Neuronal stem cell (in vitro differentiated cells): ENCODE data around the gene RGL2.

Experiments
- DNase-seq: peaks from one replicate; pipeline ENCODE4 v3.0.0-alpha.2; 2013; ENCODE audit warnings: low spot score
- H2AFZ ChIP-seq: one replicate; pipeline ENCODE4 v1.6.1; 2013; ENCODE audit warnings: mild to moderate bottlenecking, low read length, inconsistent platforms
- H2AK5ac ChIP-seq: 2 replicates; pipeline ENCODE4 v1.6.1; 2013; ENCODE audit warnings: low read depth, mild to moderate bottlenecking, inconsistent platforms, low read length, moderate library complexity, mixed read lengths
- H2BK120ac ChIP-seq: 2 replicates; pipeline ENCODE4 v1.6.1; 2013; ENCODE audit warnings: low read depth, mild to moderate bottlenecking, inconsistent platforms, low read length, moderate library complexity, mixed read lengths
- H2BK12ac ChIP-seq: one replicate; pipeline ENCODE4 v1.6.1; 2013; ENCODE audit warnings: low read length, inconsistent platforms
- H2BK15ac ChIP-seq: 2 replicates; pipeline ENCODE4 v1.6.1; 2013; ENCODE audit warnings: mild to moderate bottlenecking, low read length, inconsistent platforms, mixed read lengths
- H2BK5ac ChIP-seq: one replicate; pipeline ENCODE4 v1.6.1; 2013; ENCODE audit warnings: inconsistent platforms, mild to moderate bottlenecking, low read length, moderate library complexity
- H3K14ac ChIP-seq: one replicate; pipeline ENCODE4 v1.6.1; 2013; ENCODE audit warnings: low read length, inconsistent platforms
- H3K18ac ChIP-seq: 2 replicates; pipeline ENCODE4 v1.6.1; 2013; ENCODE audit warnings: low read length, inconsistent platforms
- H3K23ac ChIP-seq: 2 replicates; pipeline ENCODE4 v1.6.1; 2013; ENCODE audit warnings: low read depth, mild to moderate bottlenecking, mixed read lengths, low read length, inconsistent platforms; ENCODE audit not compliant: poor library complexity
- H3K27ac ChIP-seq: replicated peaks from 3 replicates; pipeline ENCODE4 v1.5.1; 2013; ENCODE audit warnings: low read length, inconsistent platforms
- H3K27me3 ChIP-seq, 3 experiments: 2 replicates each; pipeline ENCODE4 v1.6.1; 2013; ENCODE audit warnings: low read length in 3 of 3, mild to moderate bottlenecking in 2 of 3, inconsistent platforms in 1 of 3, low read depth in 1 of 3, mixed read lengths in 1 of 3, moderate library complexity in 1 of 3; ENCODE audit not compliant: control insufficient read depth in 3 of 3, insufficient read depth in 3 of 3
- H3K36me3 ChIP-seq, 2 donors: replicated peaks in 1 of 2; 2 replicates each; pipeline ENCODE4 v1.6.1; 2013; ENCODE audit warnings: low read length in 2 of 2; ENCODE audit not compliant: control insufficient read depth in 2 of 2, insufficient read depth in 2 of 2
- H3K4ac ChIP-seq: 2 replicates; pipeline ENCODE4 v1.6.1; 2013; ENCODE audit warnings: inconsistent platforms, mild to moderate bottlenecking, low read length, moderate library complexity
- H3K4me1 ChIP-seq, 2 donors: 1 replicate in 1 of 2; 2 replicates in 1 of 2; pipeline ENCODE4 v1.6.1; 2013; ENCODE audit warnings: low read length in 2 of 2, low read depth in 1 of 2; ENCODE audit not compliant: control insufficient read depth in 2 of 2, insufficient read depth in 1 of 2
- H3K4me2 ChIP-seq: one replicate; pipeline ENCODE4 v1.6.1; 2013; ENCODE audit warnings: mild to moderate bottlenecking, low read length, inconsistent platforms; ENCODE audit not compliant: insufficient read depth, poor library complexity, severe bottlenecking
- H3K4me3 ChIP-seq, 2 donors: 2 replicates each; pipeline ENCODE4 v1.5.1; 2013; ENCODE audit warnings: low read length in 2 of 2, mild to moderate bottlenecking in 2 of 2, inconsistent platforms in 1 of 2, moderate library complexity in 1 of 2
- H3K79me1 ChIP-seq: one replicate; pipeline ENCODE4 v1.6.1; 2013; ENCODE audit warnings: low read depth, mild to moderate bottlenecking, inconsistent platforms, low read length, moderate library complexity
- H3K9ac ChIP-seq: one replicate; pipeline ENCODE4 v1.6.1; 2013; ENCODE audit warnings: mild to moderate bottlenecking, low read depth, low read length, inconsistent platforms; ENCODE audit not compliant: poor library complexity
- H3K9me3 ChIP-seq, 2 donors: replicated peaks in 1 of 2; 2 replicates each; pipeline versions ENCODE3 to v1.6.1; 2013; ENCODE audit warnings: low read length in 2 of 2, mild to moderate bottlenecking in 2 of 2, inconsistent platforms in 1 of 2, low read depth in 1 of 2, mixed read lengths in 1 of 2, moderate library complexity in 1 of 2; ENCODE audit not compliant: control insufficient read depth in 2 of 2, insufficient read depth in 1 of 2
- H4K8ac ChIP-seq: one replicate; pipeline ENCODE4 v1.6.1; 2013; ENCODE audit warnings: low read depth, mild to moderate bottlenecking, inconsistent platforms, low read length, moderate library complexity
- H4K91ac ChIP-seq: one replicate; pipeline ENCODE4 v1.6.1; 2013; ENCODE audit warnings: low read length, low read depth, mild to moderate bottlenecking, inconsistent platforms; ENCODE audit not compliant: poor library complexity
- WGBS, 2 donors: extraction: QIAGEN DNeasy Blood & Tissue Kit; methylation state at CpG; one replicate each; pipeline ENCODE4 v1.1.7; 2013; ENCODE audit warnings: missing lambda C conversion rate in 2 of 2, mixed read lengths in 1 of 2; ENCODE audit not compliant: insufficient read length in 2 of 2, insufficient replicate concordance in 1 of 2; ENCODE audit errors: extremely low coverage in 2 of 2; 5-methylcytosine and 5-hydroxymethylcytosine counted together

The RGL2 gene

DNA sequence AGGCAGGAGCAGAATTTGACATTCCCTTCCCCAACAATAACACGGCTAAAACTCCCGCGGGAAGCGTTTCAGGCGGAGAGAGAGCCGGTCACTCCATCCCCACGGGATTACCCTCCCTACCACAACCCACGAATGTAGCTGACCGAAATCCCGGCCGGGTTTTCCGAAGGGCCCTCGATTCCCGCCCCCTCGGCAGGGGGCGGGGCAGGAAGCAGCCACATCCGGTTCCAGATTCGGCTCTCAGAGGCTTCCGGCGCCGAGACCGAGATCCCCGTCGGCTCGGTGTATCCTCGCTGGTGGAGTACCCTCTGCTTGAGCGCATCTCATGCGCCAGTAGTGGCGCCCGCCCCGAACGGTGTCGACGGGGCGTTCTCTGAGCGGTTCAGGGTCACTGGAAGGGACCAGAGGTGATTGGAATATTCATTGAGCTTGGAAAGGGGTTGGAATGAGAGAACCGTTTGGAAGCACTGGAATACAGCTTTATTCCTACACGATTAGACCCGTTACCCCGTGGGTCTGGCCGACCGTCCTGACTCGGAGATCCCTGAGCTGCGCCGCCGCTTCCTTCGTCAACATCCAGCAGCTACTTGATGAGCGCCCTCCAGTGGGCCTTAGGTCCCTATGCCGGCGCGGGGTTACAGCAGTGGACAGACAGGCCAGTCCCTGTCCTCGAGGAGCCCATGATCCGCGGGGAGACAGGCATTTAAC, 649 bp upstream of the RGL2 start:
- Histone ChIP-seq H3K23ac (peak overlapping the region; percentile 94), H2BK120ac (no peak overlapping the region), H3K18ac (peak overlapping the region; percentile 99), H3K36me3 (peaks cover 7 to 48% of the 10 kb centered on the region in 2 donors), H3K79me1 (peaks cover 6% of the 10 kb centered on the region), H3K27me3 (no peaks in the 10 kb centered on the region), H2AFZ (peak overlapping the region; percentile 53), H3K9ac (peak overlapping the region; percentile 99), H4K8ac (no peak overlapping the region), H3K4me3 (peak overlapping the region; percentile 53 to 94), H3K4me2 (peak overlapping the region; percentile 99), H3K14ac (peak overlapping the region; percentile 97), H2AK5ac (peak overlapping the region; percentile 51), H2BK5ac (peak overlapping the region; percentile 96), H3K4me1 (peaks cover 5 to 6% of the 10 kb centered on the region in 2 donors), H2BK15ac (no peak overlapping the region), H3K27ac (peak overlapping the region; percentile 99), H2BK12ac (no peak overlapping the region), H4K91ac (no peak overlapping the region), H3K9me3 (no peaks in the 10 kb centered on the region), H3K4ac (no peak overlapping the region)
- peak; percentile 85 for DNase-seq
- no CpG with 5 or more reads among the region's 54 CpGs for WGBS, 2 donors

DNA sequence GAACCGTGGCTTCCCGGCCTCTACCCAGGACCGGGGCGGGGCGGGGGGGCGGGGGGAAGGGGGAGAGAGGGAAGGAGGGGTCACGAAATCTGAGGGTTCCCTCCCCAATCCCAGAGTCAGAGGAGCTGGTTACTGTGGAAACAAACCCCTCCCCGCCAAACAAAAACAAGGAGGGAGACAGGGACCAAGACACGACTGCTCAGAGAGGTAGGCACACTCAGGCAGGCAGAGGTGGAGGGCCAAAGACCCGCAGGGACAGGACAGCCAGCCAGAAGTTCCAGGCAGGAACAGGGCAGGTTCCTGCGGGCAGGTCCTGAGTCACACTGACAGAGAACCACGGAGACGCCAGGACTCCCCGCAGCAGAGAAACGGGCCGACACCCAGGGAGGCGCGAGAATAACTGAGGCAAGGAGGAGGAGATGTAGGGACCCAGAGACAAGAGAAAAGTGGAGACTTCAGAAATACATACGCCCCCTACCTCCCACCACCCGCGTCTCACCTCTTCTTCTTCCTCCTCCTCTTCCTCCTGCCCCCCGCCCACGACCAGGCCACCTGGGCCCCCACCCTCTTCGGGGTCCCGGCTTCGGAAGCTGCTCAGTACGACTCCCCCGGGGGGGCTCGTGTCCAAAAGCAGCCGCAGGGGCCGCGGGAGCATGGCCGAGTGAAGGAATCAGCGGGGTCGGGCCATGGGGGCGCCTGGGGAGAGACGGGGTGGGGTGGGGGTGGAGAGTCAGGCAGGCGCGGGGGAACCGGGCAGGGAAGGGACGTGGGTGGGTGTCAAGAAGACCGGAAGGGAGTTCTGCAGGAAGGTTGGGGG, 578 bp downstream of the RGL2 start:
- Histone ChIP-seq H3K9ac (peak overlapping the region; percentile 95), H3K23ac (peak overlapping the region; percentile 94), H3K4ac (no peak overlapping the region), H3K4me1 (peaks cover 5 to 6% of the 10 kb centered on the region in 2 donors), H3K14ac (no peak overlapping the region), H2AK5ac (peak overlapping the region; percentile 34), H2BK120ac (no peak overlapping the region), H3K79me1 (peaks cover 6% of the 10 kb centered on the region), H3K4me2 (peak overlapping the region; percentile 99), H3K36me3 (peaks cover 7 to 49% of the 10 kb centered on the region in 2 donors), H2BK15ac (peak overlapping the region; percentile 60), H3K27ac (peak overlapping the region; percentile 76), H4K91ac (no peak overlapping the region), H3K27me3 (no peaks in the 10 kb centered on the region), H3K9me3 (no peaks in the 10 kb centered on the region), H2BK12ac (no peak overlapping the region), H2BK5ac (peak overlapping the region; percentile 96), H2AFZ (peak overlapping the region; percentile 53), H3K4me3 (peak overlapping the region; percentile 53 to 94), H4K8ac (no peak overlapping the region), H3K18ac (peak overlapping the region; percentile 96)
- DNase-seq = peak; percentile 79
- WGBS, 2 donors = no CpG with 5 or more reads among the region's 42 CpGs

DNA sequence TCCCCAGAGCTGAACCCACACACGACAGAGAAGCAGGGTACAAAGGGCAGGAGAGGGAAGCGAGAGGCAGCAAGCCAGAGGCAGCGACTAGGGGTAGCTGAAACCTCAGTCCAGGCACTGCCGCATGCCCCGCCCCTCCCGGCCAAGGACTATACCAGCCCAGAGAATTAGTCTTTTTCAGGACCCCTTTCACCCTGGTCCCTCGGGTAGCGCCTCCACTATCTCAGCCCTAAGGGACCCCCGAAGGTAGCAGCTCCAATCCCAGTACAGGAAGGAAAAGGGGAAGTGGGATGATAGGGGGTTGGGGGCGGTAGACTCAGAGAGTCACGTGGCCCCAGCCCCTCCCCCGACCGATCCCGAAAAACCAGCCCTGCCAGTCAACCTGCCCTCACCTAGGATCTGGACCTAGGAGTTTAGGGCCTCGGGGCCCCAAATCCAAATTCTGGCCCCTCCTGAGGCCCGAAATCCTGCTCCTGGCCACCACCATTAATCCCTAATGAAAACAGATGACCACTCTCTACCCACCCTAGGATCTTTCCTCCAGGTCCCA, 1.3 kb downstream of the RGL2 start:
- H2AFZ ChIP-seq = peak overlapping the region; percentile 78
- H3K4me1 ChIP-seq = peaks cover 5 to 6% of the 10 kb centered on the region in 2 donors
- H2BK12ac ChIP-seq = peak overlapping the region; percentile 77
- H2BK5ac ChIP-seq = peak overlapping the region; percentile 83
- no peak overlapping the region for H4K91ac ChIP-seq
- no peak overlapping the region for H2BK120ac ChIP-seq
- peak overlapping the region; percentile 78 for H2AK5ac ChIP-seq
- peak overlapping the region; percentile 76 for H3K27ac ChIP-seq
- WGBS, 2 donors = no CpG with 5 or more reads among the region's 16 CpGs
- peak overlapping the region; percentile 53 for H4K8ac ChIP-seq
- peaks cover 6% of the 10 kb centered on the region for H3K79me1 ChIP-seq
- peak overlapping the region; percentile 55 for H3K4ac ChIP-seq
- no peak overlapping the region for H3K9ac ChIP-seq
- H3K4me2 ChIP-seq = peak overlapping the region; percentile 79
- H3K4me3 ChIP-seq = peak overlapping the region; percentile 53 to 78
- H3K14ac ChIP-seq = no peak overlapping the region
- H2BK15ac ChIP-seq = peak overlapping the region; percentile 93
- H3K36me3 ChIP-seq = peaks cover 8 to 52% of the 10 kb centered on the region in 2 donors
- no peaks in the 10 kb centered on the region for H3K27me3 ChIP-seq
- H3K23ac ChIP-seq = peak overlapping the region; percentile 5
- peak overlapping the region; percentile 84 for H3K18ac ChIP-seq
- no peaks in the 10 kb centered on the region for H3K9me3 ChIP-seq
- DNase-seq = no peak
